MG63 (cell line): ENCODE data around the gene IPO13. TPM values are rescaled to one million over a fixed set of nuclear protein-coding genes. Genes with fewer than 3 reads are reported as not detected.

ENCODE experiments used
- DNase-seq: peaks from one replicate; pipeline ENCODE4 v3.0.0-alpha.2; 2020
- H3K27me3 ChIP-seq: fragments of 250-450 bp; sonication (Bioruptor Pico); 2 replicates; pipeline ENCODE4 v1.5.1; 2020; ENCODE audit warnings: mild to moderate bottlenecking, moderate library complexity
- H3K36me3 ChIP-seq: fragments of 250-450 bp; sonication (Bioruptor Pico); 2 replicates; pipeline ENCODE4 v1.5.1; 2020; ENCODE audit warnings: mild to moderate bottlenecking, moderate library complexity
- H3K4me3 ChIP-seq: fragments of 250-450 bp; sonication (Bioruptor Pico); 2 replicates; pipeline ENCODE4 v1.5.1; 2020; ENCODE audit warnings: mild to moderate bottlenecking, moderate library complexity
- H3K9me3 ChIP-seq: fragments of 250-450 bp; sonication (Bioruptor Pico); 2 replicates; pipeline ENCODE4 v1.5.1; 2020; ENCODE audit warnings: mild to moderate bottlenecking, moderate library complexity
- total RNA-seq: library from RNA; depleted of rRNA; stranded (reverse); fragments of >200 nt; shearing (Covaris generic); gene quantifications from 2 replicates; pipeline ENCODE4 v1.2.3, GENCODE V29; 2014; ENCODE audit warnings: low replicate concordance

IPO13 gene
- total RNA-seq, 1 experiment from 2014 or later: 24.4 TPM

DNA sequence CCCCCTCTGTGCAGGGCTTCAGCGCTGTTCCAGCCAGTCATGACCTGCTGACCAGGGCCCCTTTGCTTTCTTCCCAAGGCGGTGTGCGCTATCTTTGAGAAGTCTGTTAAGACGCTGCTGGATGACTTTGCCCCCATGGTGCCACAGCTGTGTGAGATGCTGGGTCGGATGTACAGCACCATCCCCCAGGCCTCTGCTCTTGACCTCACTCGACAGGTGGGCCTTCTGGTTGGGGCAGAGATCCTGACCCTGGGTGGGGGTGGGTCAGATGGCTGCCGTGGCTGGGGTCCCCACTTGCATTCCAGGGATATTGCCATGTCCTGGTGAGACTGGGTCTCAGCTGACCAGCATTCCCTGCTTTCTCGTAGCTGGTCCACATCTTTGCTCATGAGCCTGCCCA, 14.0 kb downstream of the IPO13 start:
- no peaks in the 10 kb centered on the region for H3K9me3 ChIP-seq

DNA sequence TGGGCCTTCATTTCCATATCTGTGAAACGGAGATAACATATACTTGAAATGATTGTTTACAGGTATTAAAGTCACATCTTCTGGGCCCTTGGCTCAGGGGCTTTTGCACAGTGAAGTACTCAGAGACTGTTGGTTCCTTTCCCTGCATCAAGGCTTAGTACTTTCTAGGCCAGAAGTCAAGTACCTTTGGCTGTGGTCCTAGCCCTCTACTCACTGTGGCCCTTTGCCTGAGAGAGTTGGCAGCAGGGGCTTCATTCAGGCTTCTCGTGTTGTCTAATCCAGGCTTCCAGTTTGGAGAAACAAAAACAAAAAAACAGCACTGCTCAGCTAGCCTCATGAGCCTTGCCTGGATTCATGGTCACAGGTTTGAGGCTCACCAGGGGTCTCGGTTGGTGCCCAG, 14.9 kb downstream of the IPO13 start:
- no peak overlapping the region for H3K4me3 ChIP-seq
- H3K9me3 ChIP-seq: no peaks in the 10 kb centered on the region
- no peak for DNase-seq
- H3K27me3 ChIP-seq: no peaks in the 10 kb centered on the region
- peaks cover 13% of the 10 kb centered on the region for H3K36me3 ChIP-seq

More for the DNA sequence above, 14.0 kb downstream of the IPO13 start:
- Histone ChIP-seq H3K27me3 (no peaks in the 10 kb centered on the region), H3K36me3 (peaks cover 15% of the 10 kb centered on the region), H3K4me3 (no peak overlapping the region)
- DNase-seq: no peak

DNA sequence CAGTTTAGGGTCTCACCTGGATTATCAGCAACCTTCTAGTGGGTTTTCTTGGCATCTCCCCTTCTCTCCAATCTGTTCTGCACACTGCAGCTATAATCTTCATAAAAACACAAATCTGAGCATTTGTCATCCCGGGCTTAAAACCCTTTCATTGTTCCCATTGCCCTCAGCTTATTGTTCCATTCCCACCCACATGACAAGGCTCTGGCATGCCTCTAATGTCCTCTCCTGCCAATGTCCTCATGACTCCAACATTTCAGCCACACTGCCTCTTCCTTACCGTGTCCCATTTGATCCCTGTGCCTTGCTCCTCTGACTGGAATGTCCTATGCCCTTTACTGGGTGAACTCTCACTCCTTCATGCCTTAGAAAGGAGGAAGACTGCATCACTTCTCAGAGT, 15.6 kb downstream of the IPO13 start:
- peaks cover 11% of the 10 kb centered on the region for H3K36me3 ChIP-seq
- H3K9me3 ChIP-seq: no peaks in the 10 kb centered on the region
- no peaks in the 10 kb centered on the region for H3K27me3 ChIP-seq
- H3K4me3 ChIP-seq: no peak overlapping the region
- no peak for DNase-seq

DNA sequence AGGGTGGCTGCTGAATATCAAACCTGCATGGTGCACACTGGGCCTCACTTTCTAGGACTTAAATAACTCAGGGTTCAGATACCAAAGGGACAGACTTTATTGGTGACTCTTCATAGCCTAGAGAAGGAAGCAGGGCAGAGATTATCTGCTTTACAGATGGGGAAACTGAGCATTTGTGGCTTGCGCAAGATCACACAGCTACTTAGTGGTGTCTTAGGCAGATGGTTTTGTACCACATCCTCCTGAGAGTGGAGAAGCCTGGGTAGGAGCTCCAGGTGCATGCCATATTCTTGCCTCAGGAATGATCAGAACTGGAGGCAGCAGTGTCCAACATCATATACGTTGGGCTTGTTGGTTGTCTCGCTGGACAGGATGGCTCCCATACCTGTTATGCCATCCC, 16.3 kb downstream of the IPO13 start:
- H3K9me3 ChIP-seq: no peaks in the 10 kb centered on the region
- no peaks in the 10 kb centered on the region for H3K27me3 ChIP-seq
- DNase-seq: no peak
- no peak overlapping the region for H3K4me3 ChIP-seq
- peaks cover 5% of the 10 kb centered on the region; the same call in 1 of the 2 replicates for H3K36me3 ChIP-seq

- H3K36me3 ChIP-seq: peaks cover 3% of the 10 kb centered on the region; the same call in 1 of the 2 replicates
- no peaks in the 10 kb centered on the region for H3K9me3 ChIP-seq
- no peak for DNase-seq
- H3K4me3 ChIP-seq: no peak overlapping the region
- H3K27me3 ChIP-seq: no peaks in the 10 kb centered on the region
These were observed 17.1 kb downstream of the IPO13 start for GRCh38 chr1:43963890-43964289.

GRCh38 chr1:43965316-43965715, 18.6 kb downstream of the IPO13 start:
- peaks cover 2% of the 10 kb centered on the region for H3K36me3 ChIP-seq
- no peaks in the 10 kb centered on the region for H3K27me3 ChIP-seq
- H3K9me3 ChIP-seq: no peaks in the 10 kb centered on the region
- DNase-seq: no peak
- H3K4me3 ChIP-seq: no peak overlapping the region

DNA sequence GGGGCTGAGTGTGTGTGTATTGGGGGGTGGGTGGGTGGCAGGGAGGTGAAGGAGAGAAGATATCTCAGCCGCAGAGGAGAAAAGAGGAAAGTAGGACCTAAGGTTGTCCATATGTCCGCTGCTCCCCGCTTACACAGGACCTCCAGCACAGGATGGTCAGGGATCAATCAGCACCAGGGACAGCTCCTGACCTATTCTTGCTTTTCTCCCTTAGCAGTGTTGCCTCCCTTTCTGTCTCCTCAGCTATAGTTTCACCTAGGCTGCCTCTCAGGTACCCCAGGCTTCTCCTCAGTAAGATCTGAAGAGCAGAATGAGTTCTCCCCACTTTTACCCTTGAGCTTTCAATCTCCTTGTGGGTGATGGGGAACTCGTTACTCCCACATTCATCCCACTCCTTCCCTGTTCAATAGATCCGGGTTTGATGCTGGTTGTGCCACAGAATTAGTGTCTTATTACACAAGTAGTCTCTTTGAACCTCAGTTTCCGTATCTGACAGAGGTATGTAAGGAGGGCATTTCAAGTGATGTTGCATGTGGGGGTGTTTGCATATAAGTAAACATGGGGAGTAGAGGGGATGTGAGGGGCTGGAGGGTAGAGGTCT, 21.7 kb downstream of the IPO13 start:
- DNase-seq: no peak
- Histone ChIP-seq H3K36me3 (peaks cover 22% of the 10 kb centered on the region), H3K27me3 (no peaks in the 10 kb centered on the region), H3K4me3 (no peak overlapping the region), H3K9me3 (no peaks in the 10 kb centered on the region)

- DNase-seq: no peak
- no peaks in the 10 kb centered on the region for H3K9me3 ChIP-seq
- no peaks in the 10 kb centered on the region for H3K27me3 ChIP-seq
- peaks cover 22% of the 10 kb centered on the region for H3K36me3 ChIP-seq
- peak overlapping the region; percentile 100 for H3K4me3 ChIP-seq
These were observed 22.6 kb downstream of the IPO13 start for GRCh38 chr1:43969416-43969745.

DNA sequence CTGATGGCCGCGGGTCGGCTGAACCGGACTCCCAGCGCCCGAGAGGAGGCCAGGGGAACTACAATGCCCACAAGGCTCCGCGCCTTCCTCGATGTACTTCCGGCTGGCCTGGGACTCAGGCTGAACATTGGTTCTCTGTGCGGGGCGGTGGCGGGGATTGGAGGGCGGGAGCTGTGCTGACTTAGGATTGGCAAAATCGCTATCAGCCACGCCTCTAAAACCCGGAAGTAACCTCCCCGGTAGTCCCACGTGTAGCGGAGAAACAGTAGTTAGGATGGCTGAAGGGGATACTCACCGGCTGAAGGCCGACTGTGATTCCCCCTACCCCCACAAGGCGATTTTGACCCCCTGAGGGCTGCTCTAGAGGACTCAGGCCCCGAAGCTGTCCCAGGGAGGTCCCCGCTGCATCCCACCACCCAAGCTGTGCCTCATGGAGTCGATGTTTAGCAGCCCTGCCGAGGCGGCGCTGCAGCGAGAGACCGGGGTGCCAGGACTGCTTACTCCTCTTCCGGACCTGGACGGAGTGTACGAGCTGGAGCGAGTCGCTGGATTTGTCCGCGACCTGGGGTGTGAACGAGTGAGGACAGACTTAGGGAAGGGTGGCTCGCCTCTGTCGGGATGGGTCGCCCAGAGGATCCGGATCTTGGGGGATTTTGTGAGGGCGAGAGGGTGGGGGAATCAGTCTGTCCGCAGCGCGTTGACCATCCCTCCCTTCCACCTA, 23.2 kb downstream of the IPO13 start, which contains the start of gene DPH2:
DPH2 (plus strand) TSS at position 265 of the 721 bp plus-strand sequence; CDS start at position 431, 166 bp downstream.
- H3K9me3 ChIP-seq: no peaks in the 10 kb centered on the region
- peaks cover 22% of the 10 kb centered on the region for H3K36me3 ChIP-seq
- H3K27me3 ChIP-seq: no peaks in the 10 kb centered on the region

DNA sequence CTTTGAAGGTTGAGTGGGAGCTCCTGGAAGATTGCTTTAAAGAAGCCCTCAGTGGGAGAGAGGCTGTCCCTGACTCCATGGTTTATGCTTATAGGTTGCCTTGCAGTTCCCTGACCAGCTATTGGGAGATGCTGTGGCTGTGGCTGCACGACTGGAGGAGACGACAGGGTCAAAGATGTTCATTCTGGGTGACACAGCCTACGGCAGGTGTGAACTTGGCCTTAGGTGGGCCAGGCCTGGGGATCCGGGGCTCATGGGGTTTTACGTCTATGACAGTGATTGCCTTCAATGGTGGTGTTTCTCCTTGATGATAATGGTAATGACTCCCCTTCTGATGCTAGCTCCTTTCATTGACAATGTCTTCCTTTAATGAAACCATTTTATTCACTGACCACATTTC, 23.8 kb downstream of the IPO13 start:
- Histone ChIP-seq H3K27me3 (no peaks in the 10 kb centered on the region), H3K4me3 (peak overlapping the region; percentile 100)

More for the DNA sequence above, 23.2 kb downstream of the IPO13 start, which contains the start of gene DPH2:
- peak; percentile 98 for DNase-seq
- peak within 1 kb of the TSS; percentile 100 for H3K4me3 ChIP-seq

DNA sequence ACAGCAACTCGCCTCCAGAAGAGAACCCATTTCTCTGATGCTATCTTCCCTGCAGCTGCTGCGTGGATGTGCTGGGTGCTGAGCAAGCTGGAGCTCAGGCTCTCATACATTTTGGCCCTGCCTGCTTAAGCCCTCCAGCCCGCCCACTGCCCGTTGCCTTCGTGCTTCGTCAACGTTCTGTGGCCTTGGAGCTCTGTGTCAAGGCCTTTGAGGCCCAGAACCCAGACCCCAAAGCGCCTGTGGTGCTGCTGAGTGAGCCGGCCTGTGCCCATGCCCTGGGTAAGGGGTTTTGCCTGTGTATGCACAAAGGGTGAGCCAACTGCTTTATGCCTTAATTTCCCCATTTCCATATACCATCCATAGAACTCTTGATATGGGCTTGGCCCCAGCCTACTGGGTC, 24.2 kb downstream of the IPO13 start:
- H3K9me3 ChIP-seq: no peaks in the 10 kb centered on the region
- no peak for DNase-seq
- peaks cover 22% of the 10 kb centered on the region for H3K36me3 ChIP-seq
- H3K4me3 ChIP-seq: peak overlapping the region; percentile 100
- no peaks in the 10 kb centered on the region for H3K27me3 ChIP-seq

More for the DNA sequence above, 23.8 kb downstream of the IPO13 start:
- H3K36me3 ChIP-seq: peaks cover 22% of the 10 kb centered on the region
- DNase-seq: no peak
- no peaks in the 10 kb centered on the region for H3K9me3 ChIP-seq

GRCh38 chr1:43971336-43971980, 24.7 kb downstream of the IPO13 start:
- no peak for DNase-seq
- no peak overlapping the region for H3K4me3 ChIP-seq
- no peaks in the 10 kb centered on the region for H3K27me3 ChIP-seq
- H3K9me3 ChIP-seq: no peaks in the 10 kb centered on the region
- peaks cover 25% of the 10 kb centered on the region for H3K36me3 ChIP-seq

- no peaks in the 10 kb centered on the region for H3K9me3 ChIP-seq
- DNase-seq: peak; percentile 36
- no peaks in the 10 kb centered on the region for H3K27me3 ChIP-seq
- peak overlapping the region; percentile 76 for H3K4me3 ChIP-seq
- H3K36me3 ChIP-seq: peaks cover 44% of the 10 kb centered on the region
These were observed 27.3 kb downstream of the IPO13 start for GRCh38 chr1:43973981-43974442.

DNA sequence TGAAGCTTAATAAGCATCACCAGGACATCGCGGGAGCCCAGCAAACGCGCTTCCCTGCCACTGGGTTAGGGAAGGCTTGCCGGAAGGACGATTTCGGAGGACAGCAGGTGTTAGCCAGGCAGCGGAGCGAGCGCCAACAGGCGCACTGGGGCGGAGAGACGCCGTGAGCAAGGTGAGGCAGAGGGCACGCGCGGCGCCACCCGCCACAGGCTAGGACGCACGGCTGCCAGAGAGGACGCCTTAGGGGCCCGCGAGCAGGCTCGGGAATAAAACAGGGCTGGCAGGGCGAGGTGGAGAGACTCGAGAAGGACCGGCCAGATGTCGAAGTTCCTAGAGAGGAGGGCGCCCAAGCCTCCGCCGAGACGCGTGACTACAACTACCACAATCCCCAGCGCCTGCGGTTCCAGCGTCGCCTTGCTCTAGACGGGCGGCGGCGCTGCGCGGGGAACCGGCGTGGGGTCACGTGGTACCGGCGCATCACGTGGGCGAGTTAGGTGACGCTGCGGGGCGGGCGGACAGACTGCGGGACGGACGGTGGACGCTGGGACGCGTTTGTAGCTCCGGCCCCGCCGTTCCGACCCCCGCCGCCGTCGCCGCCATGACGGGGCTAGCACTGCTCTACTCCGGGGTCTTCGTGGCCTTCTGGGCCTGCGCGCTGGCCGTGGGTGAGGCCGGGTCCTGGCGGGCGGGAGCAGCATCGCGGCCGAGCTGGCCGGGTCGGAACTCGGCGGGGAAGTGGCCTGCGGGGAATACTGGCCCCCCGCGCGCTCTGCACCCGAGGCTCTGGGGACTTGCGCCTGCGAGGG, 27.9 kb downstream of the IPO13 start, which contains the start of gene ATP6V0B:
ATP6V0B (plus strand) TSS at position 518 of the 806 bp plus-strand sequence; CDS start at position 599, 81 bp downstream.
- peak within 1 kb of the TSS; percentile 76 for H3K4me3 ChIP-seq
- H3K36me3 ChIP-seq: peaks cover 44% of the 10 kb centered on the region
- no peaks in the 10 kb centered on the region for H3K27me3 ChIP-seq
- H3K9me3 ChIP-seq: no peaks in the 10 kb centered on the region
- DNase-seq: peak; percentile 95

DNA sequence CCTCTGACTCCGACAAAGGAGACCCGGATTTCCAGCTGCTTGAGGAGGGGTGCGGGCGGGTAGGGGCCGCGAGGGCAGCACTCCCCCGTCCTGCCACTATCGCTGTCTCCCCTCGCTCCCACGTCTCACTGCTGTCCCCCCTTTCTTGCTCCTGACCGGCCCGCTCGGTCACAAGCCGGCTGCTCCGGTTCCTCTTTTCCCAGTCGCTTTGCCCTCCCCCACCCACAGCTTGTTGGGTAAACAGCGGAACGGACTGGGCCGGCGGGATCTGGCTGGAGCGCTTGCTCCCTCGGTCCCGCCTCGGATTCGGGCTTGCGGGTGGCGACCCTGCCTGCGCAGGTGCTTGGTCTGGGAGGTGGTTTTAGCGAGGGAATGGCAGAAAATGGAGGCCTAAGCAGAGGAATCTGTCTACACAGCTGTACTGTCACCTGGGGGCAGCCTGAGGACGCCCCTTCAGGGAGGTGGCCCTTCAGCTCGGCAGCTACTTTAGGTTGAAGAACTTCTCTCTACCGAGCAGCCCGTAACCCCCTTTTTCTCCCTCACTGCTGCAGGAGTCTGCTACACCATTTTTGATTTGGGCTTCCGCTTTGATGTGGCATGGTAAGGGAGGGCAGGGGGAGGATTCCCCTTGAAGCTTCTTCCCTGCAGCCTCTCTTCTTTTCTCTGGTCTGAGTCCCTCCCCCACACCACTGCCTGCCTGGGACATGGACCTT, 28.7 kb downstream of the IPO13 start:
- H3K4me3 ChIP-seq: peak overlapping the region; percentile 76
- no peaks in the 10 kb centered on the region for H3K9me3 ChIP-seq
- DNase-seq: peak; percentile 34
- H3K36me3 ChIP-seq: peaks cover 42% of the 10 kb centered on the region
- no peaks in the 10 kb centered on the region for H3K27me3 ChIP-seq

GRCh38 chr1:43976045-43976444, 29.3 kb downstream of the IPO13 start:
- no peak for DNase-seq
- H3K36me3 ChIP-seq: peaks cover 45% of the 10 kb centered on the region

More at GRCh38 chr1:43976045-43976444, 29.3 kb downstream of the IPO13 start:
- H3K27me3 ChIP-seq: no peaks in the 10 kb centered on the region
- peak overlapping the region; percentile 76 for H3K4me3 ChIP-seq
- H3K9me3 ChIP-seq: no peaks in the 10 kb centered on the region
